ENCODE data around the gene PROCR.
"Not testable (repeated sequence)": the region's sequence is repeated elsewhere in the genome, so short reads cannot be mapped to it uniquely, and the experiment has no call there.

The PROCR gene

GRCh38 chr20:35192118-35192872, 20.4 kb downstream of the PROCR start:
- DNase-seq, result no peak

- DNase-seq, result not testable (repeated sequence)
These were observed 21.3 kb downstream of the PROCR start for GRCh38 chr20:35193031-35193791.

GRCh38 chr20:35196313-35196712, 24.4 kb downstream of the PROCR start:
- no peak for DNase-seq

- DNase-seq, result no peak
These were observed 27.9 kb downstream of the PROCR start for GRCh38 chr20:35199740-35200139.

- DNase-seq, result no peak
These were observed 28.4 kb downstream of the PROCR start for GRCh38 chr20:35200267-35200666.

- DNase-seq, result not testable (repeated sequence)
These were observed 29.6 kb downstream of the PROCR start for GRCh38 chr20:35201467-35201866.

GRCh38 chr20:35206802-35207201, 34.9 kb downstream of the PROCR start:
- DNase-seq, result no peak

GRCh38 chr20:35207950-35208611, 36.2 kb downstream of the PROCR start:
- peak in 45 of 56 donors; percentile 7 to 89 (median 38) for DNase-seq

- DNase-seq, result no peak
These were observed 43.4 kb downstream of the PROCR start for GRCh38 chr20:35215066-35215956.

- DNase-seq, result no peak
These were observed 44.7 kb downstream of the PROCR start for GRCh38 chr20:35216541-35216940.

- DNase-seq, result no peak
These were observed 52.1 kb downstream of the PROCR start for GRCh38 chr20:35223941-35224340.

- no peak for DNase-seq
These were observed 52.7 kb downstream of the PROCR start for GRCh38 chr20:35224536-35224935.

GRCh38 chr20:35225319-35226125, 53.6 kb downstream of the PROCR start:
- no peak for DNase-seq

GRCh38 chr20:35226126-35226883, 54.4 kb downstream of the PROCR start, which contains the start of gene MMP24:
Gene MMP24, plus strand, starts transcription at chr20:35226690. Its CDS starts 49 bp downstream, at chr20:35226739.
- peak in 1 of 56 donors; percentile 19 for DNase-seq

Data from nucleus accumbens (tissue), 56 donors.